Gastroesophageal sphincter (tissue), 4 donors: ENCODE results near the gene EIF3B. TPM values are rescaled to one million over a fixed set of nuclear protein-coding genes. Genes with fewer than 3 reads are reported as not detected.

Experiments
- ATAC-seq: fragments of 150-250 bp; one replicate; pipeline ENCODE4 v1.9.1; 2016; ENCODE audit warnings: mild to moderate bottlenecking, moderate library complexity
- H3K27ac ChIP-seq, 4 donors: fragments of 200-600 bp; sonication (generic) in 3 of 4; 1 replicate in 3 of 4; 2 replicates in 1 of 4; pipeline ENCODE4 v1.5.1; 2016 to 2019
- H3K27me3 ChIP-seq: fragments of 200-600 bp; sonication (generic); one replicate; pipeline ENCODE4 v1.5.1; 2019
- H3K36me3 ChIP-seq, 2 donors: fragments of 200-600 bp; sonication (generic); one replicate each; pipeline ENCODE4 v1.5.1; 2019; ENCODE audit warnings: control low read depth in 1 of 2
- H3K4me1 ChIP-seq, 3 donors: fragments of 200-600 bp; sonication (generic); 1 replicate in 2 of 3; 2 replicates in 1 of 3; pipeline ENCODE4 v1.5.1; 2016 to 2019; ENCODE audit warnings: control low read depth in 2 of 3
- H3K4me3 ChIP-seq, 2 donors: fragments of 200-600 bp; sonication (generic); one replicate each; pipeline ENCODE4 v1.5.1; 2019; ENCODE audit warnings: mild to moderate bottlenecking in 1 of 2, moderate library complexity in 1 of 2
- H3K9me3 ChIP-seq, 3 donors: fragments of 200-600 bp; sonication (generic); one replicate each; pipeline ENCODE4 v1.5.1; 2017 to 2019; ENCODE audit warnings: control low read depth in 2 of 3
- CTCF ChIP-seq, 4 experiments: fragments of 200-600 bp in 2 of 4; fragments of 450-650 bp in 2 of 4; sonication (generic) in 1 of 4; IDR thresholded peaks; one replicate each; pipeline ENCODE4 v1.5.1; 2017 to 2019; ENCODE audit warnings: antibody characterized with exemption in 4 of 4, mild to moderate bottlenecking in 2 of 4, moderate library complexity in 2 of 4
- EP300 ChIP-seq: sonication (generic); formaldehyde crosslinking; IDR thresholded peaks from one replicate; pipeline ENCODE4 v1.6.1; 2017; ENCODE audit warnings: antibody characterized with exemption, mild to moderate bottlenecking
- POLR2A ChIP-seq, 2 donors: fragments of 450-650 bp; IDR thresholded peaks; one replicate each; pipeline ENCODE4 v1.6.1; 2017; ENCODE audit warnings: antibody characterized with exemption in 2 of 2, mild to moderate bottlenecking in 2 of 2, moderate library complexity in 1 of 2
- POLR2AphosphoS5 ChIP-seq: sonication (generic); formaldehyde crosslinking; IDR thresholded peaks from one replicate; pipeline ENCODE4 v1.6.1; 2017; ENCODE audit warnings: antibody characterized with exemption
- WGBS, 2 donors: methylation state at CpG; one replicate each; pipeline ENCODE4 v1.1.5; 2018; ENCODE audit warnings: low coverage in 1 of 2; 5-methylcytosine and 5-hydroxymethylcytosine counted together
- total RNA-seq, 4 donors: library from RNA; depleted of rRNA; stranded (reverse); fragments of >200 nt; gene quantifications; one replicate each; pipeline ENCODE4 v1.1.0, GENCODE V29; 2016

EIF3B gene
- total RNA-seq, 4 donors from 2014 or later: 126 to 147 (median 137) TPM

GRCh38 chr7:2350861-2351260, 3.8 kb upstream of the EIF3B start:
- no peak overlapping the region for H3K4me3 ChIP-seq
- ATAC-seq: no peak
- WGBS, 2 donors: 58% methylated on average over 4 of the region's 12 CpGs; no CpG with 5 or more reads in 1 of the 2 donors
- peaks cover 0 to 18% (median under 1%) of the 10 kb centered on the region in 3 donors for H3K4me1 ChIP-seq
- no peaks in the 10 kb centered on the region for H3K36me3 ChIP-seq
- no peak overlapping the region for H3K27ac ChIP-seq
- no peaks in the 10 kb centered on the region for H3K9me3 ChIP-seq
- no peaks in the 10 kb centered on the region for H3K27me3 ChIP-seq
- TF ChIP-seq POLR2A (IDR thresholded peaks at IDR 0.05) (no peak), POLR2AphosphoS5 (no peak)

- WGBS, 2 donors: 55 to 81% methylated on average over 14 to 20 of the region's 22 CpGs
- Histone ChIP-seq H3K27ac (peak overlapping the region in 3 of 4 donors; percentile 95 to 99 (median 98)), H3K27me3 (no peaks in the 10 kb centered on the region), H3K9me3 (no peaks in the 10 kb centered on the region), H3K4me3 (peak overlapping the region; percentile 96 to 100), H3K36me3 (peaks cover 0 to 14% of the 10 kb centered on the region in 2 donors), H3K4me1 (peaks cover 0 to 42% (median 22%) of the 10 kb centered on the region in 3 donors)
- ATAC-seq: no peak
- TF ChIP-seq POLR2A (IDR thresholded peaks at IDR 0.05) (no peak), EP300 (no peak), POLR2AphosphoS5 (no peak), CTCF (IDR thresholded peaks at IDR 0.05) (no peak)
Observed at GRCh38 chr7:2353113-2353935, 1.3 kb upstream of the EIF3B start.

GRCh38 chr7:2353936-2354185, 766 bp upstream of the EIF3B start:
- peak overlapping the region; percentile 95 to 99 (median 97) for H3K27ac ChIP-seq
- no peaks in the 10 kb centered on the region for H3K27me3 ChIP-seq
- TF ChIP-seq EP300 (no peak), POLR2A (IDR thresholded peaks at IDR 0.05) (peak in 1 of 2 donors; percentile 18), POLR2AphosphoS5 (peak; percentile 26)
- peak overlapping the region; percentile 96 to 100 for H3K4me3 ChIP-seq
- H3K4me1 ChIP-seq: peaks cover 0 to 48% (median 24%) of the 10 kb centered on the region in 3 donors
- WGBS, 2 donors: 0% methylated on average over 11 of the region's 26 CpGs; no CpG with 5 or more reads in 1 of the 2 donors
- H3K9me3 ChIP-seq: no peaks in the 10 kb centered on the region
- peak; percentile 88 for ATAC-seq
- peaks cover 0 to 14% of the 10 kb centered on the region in 2 donors for H3K36me3 ChIP-seq

GRCh38 chr7:2354939-2355704, 495 bp downstream of the EIF3B start:
- Histone ChIP-seq H3K4me1 (peaks cover 0 to 60% (median 27%) of the 10 kb centered on the region in 3 donors), H3K36me3 (peaks cover 0 to 18% of the 10 kb centered on the region in 2 donors), H3K9me3 (no peaks in the 10 kb centered on the region), H3K27me3 (no peaks in the 10 kb centered on the region), H3K27ac (peak overlapping the region; percentile 41 to 99 (median 96)), H3K4me3 (peak overlapping the region; percentile 96 to 100)
- TF ChIP-seq CTCF (IDR thresholded peaks at IDR 0.05): no peak
- TF ChIP-seq POLR2A (IDR thresholded peaks at IDR 0.05): peak in 1 of 2 donors; percentile 0
- peak; percentile 3 for ATAC-seq
- WGBS, 2 donors: 0% methylated on average over 1 of the region's 92 CpGs; no CpG with 5 or more reads in 1 of the 2 donors

GRCh38 chr7:2355705-2356008, 1.0 kb downstream of the EIF3B start:
- peaks cover 0 to 65% (median 27%) of the 10 kb centered on the region in 3 donors for H3K4me1 ChIP-seq
- peak overlapping the region in 1 of 4 donors; percentile 98 for H3K27ac ChIP-seq
- 20 to 29% methylated on average over 1 to 3 of the region's 9 CpGs for WGBS, 2 donors
- H3K4me3 ChIP-seq: peak overlapping the region; percentile 96 to 100
- H3K27me3 ChIP-seq: no peaks in the 10 kb centered on the region
- TF ChIP-seq CTCF (IDR thresholded peaks at IDR 0.05) (no peak), POLR2AphosphoS5 (no peak), POLR2A (IDR thresholded peaks at IDR 0.05) (no peak), EP300 (no peak)
- H3K36me3 ChIP-seq: peaks cover 0 to 20% of the 10 kb centered on the region in 2 donors
- ATAC-seq: no peak
- no peaks in the 10 kb centered on the region for H3K9me3 ChIP-seq
